ENCODE results near the gene PITRM1. TPM values are rescaled to one million over a fixed set of nuclear protein-coding genes. Genes with fewer than 3 reads are reported as not detected.

The PITRM1 gene
- total RNA-seq, 4 donors from 2014 or later: 73.1 to 109 (median 81.8) TPM

DNA sequence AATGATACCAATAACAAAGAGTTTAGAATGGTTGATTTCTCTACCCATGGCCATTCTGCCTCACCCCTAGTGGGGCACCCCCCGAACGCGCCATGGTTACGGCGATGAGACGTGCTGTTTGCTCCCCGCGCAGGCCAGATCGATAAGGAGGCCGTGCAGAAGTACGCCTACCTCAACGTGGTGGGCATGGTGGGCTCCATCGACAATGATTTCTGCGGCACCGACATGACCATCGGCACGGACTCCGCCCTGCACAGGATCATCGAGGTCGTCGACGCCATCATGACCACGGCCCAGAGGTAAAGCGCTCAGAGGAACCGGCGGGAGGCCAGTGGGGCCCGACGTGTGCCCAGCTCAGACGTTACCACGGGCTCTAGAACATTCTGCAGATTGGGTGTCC is 68.9 kb downstream of the PITRM1 start:
- TF ChIP-seq, protein P1, sequence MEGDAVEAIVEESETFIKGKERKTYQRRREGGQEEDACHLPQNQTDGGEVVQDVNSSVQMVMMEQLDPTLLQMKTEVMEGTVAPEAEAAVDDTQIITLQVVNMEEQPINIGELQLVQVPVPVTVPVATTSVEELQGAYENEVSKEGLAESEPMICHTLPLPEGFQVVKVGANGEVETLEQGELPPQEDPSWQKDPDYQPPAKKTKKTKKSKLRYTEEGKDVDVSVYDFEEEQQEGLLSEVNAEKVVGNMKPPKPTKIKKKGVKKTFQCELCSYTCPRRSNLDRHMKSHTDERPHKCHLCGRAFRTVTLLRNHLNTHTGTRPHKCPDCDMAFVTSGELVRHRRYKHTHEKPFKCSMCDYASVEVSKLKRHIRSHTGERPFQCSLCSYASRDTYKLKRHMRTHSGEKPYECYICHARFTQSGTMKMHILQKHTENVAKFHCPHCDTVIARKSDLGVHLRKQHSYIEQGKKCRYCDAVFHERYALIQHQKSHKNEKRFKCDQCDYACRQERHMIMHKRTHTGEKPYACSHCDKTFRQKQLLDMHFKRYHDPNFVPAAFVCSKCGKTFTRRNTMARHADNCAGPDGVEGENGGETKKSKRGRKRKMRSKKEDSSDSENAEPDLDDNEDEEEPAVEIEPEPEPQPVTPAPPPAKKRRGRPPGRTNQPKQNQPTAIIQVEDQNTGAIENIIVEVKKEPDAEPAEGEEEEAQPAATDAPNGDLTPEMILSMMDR (IDR thresholded peaks at IDR 0.05; ENCODE audit: low read depth): no peak

DNA sequence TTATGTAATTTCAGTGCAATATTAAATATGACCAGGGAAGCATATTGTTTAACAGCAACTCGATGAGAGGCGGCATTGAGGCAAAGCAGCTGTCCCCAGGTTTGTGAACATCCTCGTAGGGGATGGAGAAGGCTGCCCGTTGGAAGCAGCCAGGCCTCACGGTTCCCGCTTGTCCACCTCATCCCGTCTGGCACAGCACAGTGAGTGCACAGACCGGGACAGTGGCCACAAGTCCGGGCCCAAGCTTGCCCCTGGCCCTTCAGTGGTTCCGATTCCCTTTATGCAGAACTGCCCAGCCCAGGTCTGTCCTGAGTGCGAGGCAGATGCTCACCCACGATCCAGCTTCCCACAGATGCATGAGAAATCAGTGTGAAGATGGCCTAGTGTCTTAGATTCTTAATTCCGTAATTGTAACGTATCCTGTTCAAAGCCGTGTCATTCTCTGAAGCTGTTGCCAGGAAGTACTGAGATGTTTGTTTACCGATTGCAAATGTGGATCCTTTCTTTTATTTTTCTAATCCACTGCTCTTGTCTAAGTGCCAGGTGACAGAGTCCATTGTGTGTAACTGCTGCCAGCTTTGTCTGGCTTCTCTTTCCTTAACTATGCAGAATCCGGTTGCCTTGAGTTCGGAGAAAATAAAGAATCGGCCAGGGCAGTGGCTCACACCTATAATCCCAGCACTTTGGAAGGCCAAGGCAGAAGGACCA is 69.7 kb downstream of the PITRM1 start:
- TF ChIP-seq, protein P1 (IDR thresholded peaks at IDR 0.05; ENCODE audit: low read depth): no peak

DNA sequence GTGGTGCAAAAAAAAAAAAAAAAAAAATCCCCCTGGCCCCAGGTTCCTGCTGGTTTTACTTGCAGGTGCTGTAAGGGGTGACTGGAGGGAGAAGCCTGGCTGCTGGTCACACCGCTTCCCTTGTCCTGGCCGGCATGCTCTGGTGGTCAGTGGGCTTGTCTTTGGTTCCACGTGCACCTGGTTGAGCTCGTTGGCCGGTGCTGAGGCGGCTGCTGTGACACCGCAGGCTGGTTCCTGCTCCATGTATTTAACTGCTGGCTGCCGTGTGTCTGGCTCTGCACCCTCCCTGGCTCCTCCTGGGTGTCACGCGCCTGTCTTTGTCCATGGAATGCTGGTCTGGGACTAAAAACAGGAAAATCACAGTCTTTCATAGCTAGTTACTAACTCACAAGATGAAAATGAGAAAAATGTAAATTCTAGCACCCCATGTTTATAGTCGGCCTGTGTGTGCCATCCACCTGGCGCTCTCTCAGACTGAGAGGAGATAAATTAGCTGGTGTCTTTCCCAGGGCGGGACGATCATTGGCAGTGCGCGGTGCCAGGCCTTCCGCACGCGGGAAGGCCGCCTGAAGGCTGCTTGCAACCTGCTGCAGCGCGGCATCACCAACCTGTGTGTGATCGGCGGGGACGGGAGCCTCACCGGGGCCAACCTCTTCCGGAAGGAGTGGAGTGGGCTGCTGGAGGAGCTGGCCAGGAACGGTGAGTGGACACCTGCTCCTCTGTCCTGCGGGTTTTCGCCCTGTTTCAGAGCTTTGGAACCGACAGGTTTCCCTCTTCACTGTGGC is 71.5 kb downstream of the PITRM1 start:
- TF ChIP-seq, protein P1 (IDR thresholded peaks at IDR 0.05; ENCODE audit: low read depth): no peak

DNA sequence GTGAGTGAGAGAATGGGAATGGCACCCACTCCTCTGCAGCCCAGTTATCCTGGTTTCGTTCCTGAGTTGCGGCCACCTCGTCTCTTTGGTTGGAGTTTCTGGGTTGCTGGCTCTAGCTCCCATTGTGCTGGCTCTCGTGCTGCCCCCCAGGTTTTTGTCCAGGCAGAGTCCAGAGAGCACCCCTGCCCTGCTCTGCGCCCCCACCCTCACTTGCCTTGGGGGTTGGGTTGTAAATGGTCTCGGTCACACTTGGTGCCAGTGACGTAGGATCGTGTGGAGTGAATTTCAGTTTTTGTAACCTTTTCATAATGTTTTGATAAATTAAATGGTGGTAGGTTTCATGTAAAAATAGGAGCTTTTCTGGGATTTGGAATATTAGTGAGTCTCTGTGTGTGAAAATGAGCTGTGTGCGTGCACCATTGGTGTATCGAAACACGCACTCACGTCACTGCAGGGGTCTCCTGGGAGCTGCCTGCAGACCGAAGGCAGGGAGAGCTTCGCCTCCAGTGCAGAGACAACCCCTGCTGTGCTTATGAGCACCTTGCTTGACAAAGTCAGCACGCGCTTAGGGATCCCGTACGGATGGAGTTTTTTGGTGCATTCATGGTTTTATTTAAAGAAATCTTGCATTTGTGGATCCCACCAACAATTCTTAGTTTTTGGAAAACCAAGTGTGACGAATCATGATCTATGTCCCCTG is 72.3 kb downstream of the PITRM1 start:
- TF ChIP-seq, protein P1 (IDR thresholded peaks at IDR 0.05; ENCODE audit: low read depth): no peak

DNA sequence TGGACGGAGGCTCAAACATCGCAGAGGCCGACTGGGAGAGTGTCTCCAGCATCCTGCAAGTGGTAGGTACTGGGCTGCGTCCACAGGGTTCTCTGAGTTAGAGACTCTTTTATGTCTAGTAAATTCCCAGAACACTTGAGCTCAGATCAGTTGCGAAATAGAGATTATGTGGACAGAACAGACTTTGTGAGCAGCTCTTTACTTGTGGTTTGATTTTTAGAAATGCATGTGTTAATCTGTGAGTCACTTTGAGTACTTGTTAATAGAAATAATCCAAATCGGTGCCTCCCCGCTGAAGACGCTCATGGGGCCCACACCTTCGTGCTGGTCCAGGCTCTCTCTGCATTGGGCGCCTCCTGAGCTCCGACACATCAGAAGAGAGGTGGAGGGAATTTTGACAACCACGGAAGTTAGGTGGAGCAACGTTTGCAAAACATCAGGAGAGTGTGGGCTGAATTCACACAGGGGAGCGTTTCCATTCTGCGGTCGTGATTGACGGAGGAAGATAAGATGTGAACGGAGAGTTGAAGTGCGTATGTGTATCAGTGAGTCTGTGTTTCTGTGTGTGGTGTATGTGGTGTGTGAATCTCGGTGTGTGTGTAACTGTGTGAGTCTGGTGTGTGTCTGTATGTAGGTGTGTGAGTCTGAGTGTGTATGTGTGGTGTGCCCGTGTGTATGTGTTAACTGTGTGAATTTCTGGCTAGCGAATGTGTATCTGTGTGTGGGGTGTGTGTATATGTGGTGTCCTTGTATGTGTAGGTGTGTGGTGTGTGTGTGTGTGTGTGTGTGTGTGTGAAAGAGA is 73.1 kb downstream of the PITRM1 start:
- TF ChIP-seq, protein P1 (IDR thresholded peaks at IDR 0.05; ENCODE audit: low read depth): no peak

DNA sequence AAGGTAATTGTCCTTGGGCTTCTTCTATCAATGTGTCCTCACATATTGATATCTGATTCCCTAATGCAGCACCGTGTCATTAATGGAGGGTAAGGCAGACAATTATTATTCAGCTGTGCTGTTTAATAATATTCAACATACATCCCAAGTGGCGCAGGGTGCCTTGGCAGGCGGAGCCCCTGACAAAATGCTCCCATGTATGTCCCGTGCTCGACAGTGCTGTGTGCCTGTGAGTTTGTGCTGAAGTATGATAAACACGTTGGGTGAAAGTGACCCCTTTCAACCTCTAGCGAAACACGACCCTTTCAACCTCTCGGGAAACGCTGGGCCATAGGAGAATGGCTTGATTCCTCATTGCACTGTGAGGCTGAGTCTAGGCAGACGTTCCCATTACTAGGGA is 73.9 kb downstream of the PITRM1 start:
- TF ChIP-seq, protein P1 (IDR thresholded peaks at IDR 0.05; ENCODE audit: low read depth): no peak
